H1 (cell line): ENCODE data around the gene CNTN3. TPM values are rescaled to one million over a fixed set of nuclear protein-coding genes. Genes with fewer than 3 reads are reported as not detected.

Source experiments
- CTCF ChIA-PET: fragments of 300-600 bp; sonication (Branson Sonifier 250); formaldehyde crosslinking; loops from one replicate; lab custom pipeline; 2021; ENCODE audit not compliant: partially characterized antibody; lab: Charles Lee
- POLR2A ChIA-PET: fragments of 300-600 bp; sonication (Branson Sonifier 250); formaldehyde crosslinking; loops from one replicate; lab custom pipeline; 2021; ENCODE audit warnings: inconsistent platforms; ENCODE audit not compliant: partially characterized antibody; lab: Charles Lee
- DNase-seq, 2 experiments: peaks; one replicate each; pipeline versions ENCODE4 v3.0.0 to v3.0.0-alpha.2; 2010 to 2022; ENCODE audit warnings: low spot score in 2 of 2, low read depth in 1 of 2, mixed read lengths in 1 of 2
- FAIRE-seq: peaks from 2 replicates; lab custom pipeline; 2011; peaks lifted over from hg19 to GRCh38; lab: Jason Lieb, UNC
- H2AFZ ChIP-seq: 2 replicates; pipeline ENCODE4 v1.8.1; 2012; ENCODE audit warnings: low read length, inconsistent platforms
- H2AK5ac ChIP-seq: 2 replicates; pipeline ENCODE4 v1.6.1; 2013; ENCODE audit warnings: low read depth, low read length
- H2BK120ac ChIP-seq: replicated peaks from 2 replicates; pipeline ENCODE3; 2013; ENCODE audit warnings: low read depth, low read length, inconsistent platforms
- H2BK12ac ChIP-seq: 2 replicates; pipeline ENCODE4 v1.6.1; 2013; ENCODE audit warnings: low read depth, low read length
- H2BK15ac ChIP-seq: 2 replicates; pipeline ENCODE4 v1.6.1; 2013; ENCODE audit warnings: low read length
- H2BK20ac ChIP-seq: 2 replicates; pipeline ENCODE4 v1.6.1; 2013; ENCODE audit warnings: low read length
- H2BK5ac ChIP-seq: 2 replicates; pipeline ENCODE4 v1.6.1; 2013; ENCODE audit warnings: low read depth, low read length
- H3K14ac ChIP-seq: 2 replicates; pipeline ENCODE4 v1.6.1; 2013; ENCODE audit warnings: inconsistent platforms; ENCODE audit not compliant: insufficient read length
- H3K18ac ChIP-seq: 2 replicates; pipeline ENCODE4 v1.6.1; 2013; ENCODE audit warnings: low read length; ENCODE audit errors: extremely low read depth
- H3K23ac ChIP-seq: 2 replicates; pipeline ENCODE4 v1.6.1; 2013; ENCODE audit warnings: inconsistent platforms; ENCODE audit not compliant: insufficient read length
- H3K23me2 ChIP-seq: 2 replicates; pipeline ENCODE4 v1.6.1; 2013; ENCODE audit warnings: low read depth, low read length
- H3K27ac ChIP-seq: 2 replicates; pipeline ENCODE4 v1.6.1; 2011; ENCODE audit warnings: low read depth, low read length, inconsistent platforms
- H3K27me3 ChIP-seq, 4 experiments: replicated peaks in 1 of 4; 1 replicate in 1 of 4; 2 replicates in 3 of 4; pipeline versions ENCODE4 v1.6.1 to v1.8.1; 2011 to 2013; ENCODE audit warnings: low read length in 3 of 4, mild to moderate bottlenecking in 3 of 4, inconsistent platforms in 2 of 4, mixed read lengths in 2 of 4, moderate library complexity in 1 of 4; ENCODE audit not compliant: control insufficient read depth in 3 of 4, insufficient read depth in 3 of 4; ENCODE audit errors: extremely low read depth in 1 of 4
- H3K36me3 ChIP-seq, 4 experiments: 2 replicates each; pipeline versions ENCODE4 v1.6.1 to v1.8.1; 2011 to 2013; ENCODE audit warnings: mild to moderate bottlenecking in 4 of 4, low read length in 3 of 4, moderate library complexity in 2 of 4, control low read depth in 1 of 4, inconsistent platforms in 1 of 4; ENCODE audit not compliant: insufficient read depth in 4 of 4, control insufficient read depth in 2 of 4
- H3K4ac ChIP-seq: replicated peaks from 2 replicates; pipeline ENCODE3; 2013; ENCODE audit warnings: low read length, low read depth, mixed read lengths, inconsistent platforms; ENCODE audit not compliant: insufficient read length
- H3K4me1 ChIP-seq, 4 experiments: replicated peaks in 1 of 4; 1 replicate in 1 of 4; 2 replicates in 3 of 4; pipeline versions ENCODE4 v1.6.1 to v1.8.1; 2011 to 2013; ENCODE audit warnings: low read length in 3 of 4, inconsistent platforms in 2 of 4, mixed read lengths in 1 of 4; ENCODE audit not compliant: insufficient read depth in 4 of 4, control insufficient read depth in 3 of 4
- H3K4me2 ChIP-seq, 2 experiments: 2 replicates each; pipeline versions ENCODE4 v1.6.1 to v1.8.1; 2011 to 2013; ENCODE audit warnings: low read depth in 2 of 2, low read length in 2 of 2, control low read depth in 1 of 2, inconsistent platforms in 1 of 2, mild to moderate bottlenecking in 1 of 2; ENCODE audit not compliant: insufficient read depth in 1 of 2
- H3K4me3 ChIP-seq, 4 experiments: fragments of 200-600, 300-600 bp in 1 of 4; sonication (generic), shearing (Covaris generic), sonication (Bioruptor Twin) in 1 of 4; 2 replicates each; pipeline versions ENCODE4 v1.5.1 to v1.8.1; 2011 to 2016; ENCODE audit warnings: low read length in 4 of 4, low read depth in 3 of 4, control low read depth in 2 of 4, inconsistent platforms in 2 of 4, mild to moderate bottlenecking in 2 of 4, mixed read lengths in 1 of 4, moderate library complexity in 1 of 4; ENCODE audit not compliant: insufficient read depth in 2 of 4; ENCODE audit errors: extremely low read depth in 1 of 4
- H3K56ac ChIP-seq: replicated peaks from 2 replicates; pipeline ENCODE3; 2013; ENCODE audit warnings: low read depth, mild to moderate bottlenecking, mixed read lengths, low read length, inconsistent platforms; ENCODE audit not compliant: insufficient read length
- H3K79me1 ChIP-seq: 2 replicates; pipeline ENCODE4 v1.6.1; 2013; ENCODE audit warnings: low read depth, low read length, control low read depth
- H3K79me2 ChIP-seq, 2 experiments: 2 replicates each; pipeline versions ENCODE4 v1.6.1 to v1.8.1; 2012 to 2013; ENCODE audit warnings: low read length in 2 of 2, mild to moderate bottlenecking in 2 of 2, inconsistent platforms in 1 of 2; ENCODE audit not compliant: insufficient read depth in 2 of 2, control insufficient read depth in 1 of 2
- H3K9ac ChIP-seq, 4 experiments: replicated peaks in 1 of 4; 1 replicate in 1 of 4; 2 replicates in 3 of 4; pipeline versions ENCODE4 v1.6.1 to v1.8.1; 2011 to 2013; ENCODE audit warnings: low read depth in 3 of 4, low read length in 3 of 4, control low read depth in 2 of 4, mild to moderate bottlenecking in 2 of 4, moderate library complexity in 2 of 4, inconsistent platforms in 1 of 4; ENCODE audit errors: extremely low read depth in 1 of 4
- H3K9me3 ChIP-seq, 2 experiments: 2 replicates each; pipeline versions ENCODE4 v1.6.1 to v1.8.1; 2012 to 2013; ENCODE audit warnings: mild to moderate bottlenecking in 2 of 2, moderate library complexity in 2 of 2, control low read depth in 1 of 2, inconsistent platforms in 1 of 2, low read depth in 1 of 2, low read length in 1 of 2, mixed read lengths in 1 of 2; ENCODE audit not compliant: insufficient read depth in 2 of 2
- H4K20me1 ChIP-seq, 2 experiments: replicated peaks in 1 of 2; 2 replicates each; pipeline versions ENCODE3 to v1.8.1; 2011 to 2013; ENCODE audit warnings: inconsistent platforms in 2 of 2, low read length in 2 of 2, mild to moderate bottlenecking in 1 of 2; ENCODE audit not compliant: insufficient read depth in 2 of 2, control insufficient read depth in 1 of 2
- H4K5ac ChIP-seq: 2 replicates; pipeline ENCODE4 v1.6.1; 2013; ENCODE audit warnings: low read length, low read depth, mixed read lengths, inconsistent platforms; ENCODE audit not compliant: insufficient read length
- H4K8ac ChIP-seq: 2 replicates; pipeline ENCODE4 v1.8.0; 2013; ENCODE audit warnings: mild to moderate bottlenecking, moderate library complexity, low read length, inconsistent platforms; ENCODE audit not compliant: insufficient read depth; ENCODE audit errors: extremely low read depth
- H4K91ac ChIP-seq: replicated peaks from 2 replicates; pipeline ENCODE3; 2013; ENCODE audit warnings: low read length, mixed read lengths, inconsistent platforms; ENCODE audit not compliant: insufficient read length
- EZH2 ChIP-seq: fragments of 200-600 bp; sonication (generic); IDR thresholded peaks from 2 replicates; pipeline ENCODE4 v1.7.1; 2012; ENCODE audit warnings: low read depth, mild to moderate bottlenecking, moderate library complexity, low read length, inconsistent platforms; ENCODE audit not compliant: severe bottlenecking
- GTF2F1 ChIP-seq: IDR thresholded peaks from 2 replicates; pipeline ENCODE4 v1.6.1; 2012; ENCODE audit warnings: low read depth, low read length, improper control_type of control experiment, borderline replicate concordance
- RNF2 ChIP-seq: fragments of 200-900, 300-1000 bp; sonication (generic); IDR thresholded peaks from 2 replicates; pipeline ENCODE4 v1.7.1; 2016; ENCODE audit warnings: borderline replicate concordance, low read depth, mild to moderate bottlenecking, antibody characterized with exemption, low read length; ENCODE audit not compliant: poor library complexity, severe bottlenecking; ENCODE audit errors: missing control alignments
- SUZ12 ChIP-seq: fragments of 200-600 bp; sonication (generic); IDR thresholded peaks from 2 replicates; pipeline ENCODE4 v1.6.1; 2012; ENCODE audit warnings: mild to moderate bottlenecking, inconsistent platforms, low read length, moderate library complexity, mixed read lengths
- WGBS, 2 experiments: shearing (Covaris generic) in 1 of 2; methylation state at CpG; one replicate each; pipeline versions ENCODE4 v1.1.6 to v1.1.7; 2013 to 2015; ENCODE audit warnings: low lambda C conversion rate in 2 of 2, mixed read lengths in 2 of 2, inconsistent platforms in 1 of 2, low coverage in 1 of 2, missing lambda C conversion rate in 1 of 2; ENCODE audit not compliant: insufficient replicate concordance in 2 of 2, insufficient coverage in 1 of 2, insufficient read length in 1 of 2; ENCODE audit errors: extremely low coverage in 1 of 2, missing lambda C conversion rate in 1 of 2; 5-methylcytosine and 5-hydroxymethylcytosine counted together
- polyA plus RNA-seq, 7 experiments: library from polyadenylated mRNA; depleted of rRNA in 3 of 7; stranded (reverse) in 5 of 7; unstranded in 2 of 7; fragments of >200 nt in 5 of 7; fragments of 200-250 nt in 2 of 7; gene quantifications; 1 replicate in 5 of 7; 2 replicates in 1 of 7; 4 replicates in 1 of 7; pipeline versions ENCODE4 v1.2.1 to v1.2.3, GENCODE V29; 2011 to 2013; ENCODE audit warnings: missing spikeins in 2 of 7, mixed read lengths in 2 of 7
- total RNA-seq: library from RNA; stranded (reverse); fragmentation: NEBNext Ultra II Directional; extraction: Animal tissue kit (Norgen Biotek cat#: 25700); gene quantifications from 2 replicates; pipeline ENCODE4 v1.2.1, GENCODE V29; 2021

The CNTN3 gene
- total and polyA plus RNA-seq, 2 of the 8 experiments (the other 6 are each of a cell fraction or from before 2014, with no cell fraction given): 0.11 to 0.13 TPM

- Histone ChIP-seq H3K4me3 (peak overlapping the region; percentile 48 to 63 (median 55); a peak in 7 of 8 replicates), H2AFZ (peak overlapping the region; percentile 83), H3K56ac (no peak overlapping the region), H3K79me2 (no peaks in the 10 kb centered on the region), H3K23ac (no peak overlapping the region), H2BK12ac (no peak overlapping the region), H3K36me3 (no peaks in the 10 kb centered on the region), H3K9me3 (no peaks in the 10 kb centered on the region), H3K23me2 (peaks cover 5% of the 10 kb centered on the region; the same call in 1 of the 2 replicates), H3K27me3 (peaks cover 8 to 42% (median 34%) of the 10 kb centered on the region in 4 experiments), H3K18ac (no peak overlapping the region), H2BK120ac (no peak overlapping the region), H4K8ac (peak overlapping the region; percentile 54; the same call in 1 of the 2 replicates), H2BK5ac (no peak overlapping the region), H4K5ac (no peak overlapping the region), H4K91ac (no peak overlapping the region), H2BK20ac (no peak overlapping the region), H2BK15ac (no peak overlapping the region), H3K27ac (no peak overlapping the region), H4K20me1 (no peaks in the 10 kb centered on the region), H3K4me1 (peaks cover 0 to 8% (median 3%) of the 10 kb centered on the region in 4 experiments; a peak in 3 of 7 replicates), H3K4ac (no peak overlapping the region), H2AK5ac (no peak overlapping the region), H3K4me2 (peak overlapping the region; percentile 78 to 86), H3K79me1 (no peaks in the 10 kb centered on the region), H3K14ac (no peak overlapping the region), H3K9ac (no peak overlapping the region)
- no peak for FAIRE-seq
- ChIA-PET POLR2A (interaction anchor here (0.8 kb wide), 1 partner anchor 21 kb away, joined by 3 read pairs; no protein-coding TSS in a partner anchor), CTCF (interaction anchor here (0.7 to 1.1 kb wide), 3 partner anchors 12 to 749 kb away, joined by 3 to 4 read pairs (median 3); no protein-coding TSS in a partner anchor)
- WGBS, 2 experiments: 66% methylated on average over 16 of the region's 16 CpGs; no CpG with 5 or more reads in 1 of the 2 experiments
- TF ChIP-seq EZH2: peak; percentile 52
- peak; percentile 19 for TF ChIP-seq RNF2
- TF ChIP-seq GTF2F1: no peak
- TF ChIP-seq SUZ12: peak; percentile 69
- no peak for DNase-seq
Observed at GRCh38 chr3:74613521-74614106, 845 bp downstream of the CNTN3 start.
